ENCODE measurements around the gene TLCD1. TPM values are rescaled to one million over a fixed set of nuclear protein-coding genes. Genes with fewer than 3 reads are reported as not detected.

TLCD1 gene
- total RNA-seq, 2 donors from 2014 or later: 5.3 to 19.6 TPM

DNA sequence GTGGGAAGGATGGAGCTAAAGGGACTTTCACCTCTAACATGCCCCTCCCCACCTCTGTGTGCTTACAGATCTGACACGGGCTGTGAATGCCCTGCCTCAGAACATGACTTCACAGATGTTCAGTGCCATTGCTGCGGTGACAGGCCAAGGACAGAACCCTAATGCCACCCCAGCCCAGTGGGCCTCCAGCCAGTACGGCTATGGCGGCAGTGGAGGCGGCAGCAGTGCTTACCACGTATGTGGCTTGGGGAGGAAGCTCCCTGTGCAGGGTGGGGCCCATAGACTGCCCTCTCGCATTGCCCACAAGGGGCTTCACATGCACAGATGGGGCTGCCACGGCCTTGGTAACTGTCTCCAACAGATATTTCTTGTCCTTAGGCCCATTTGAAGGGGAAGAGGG lies 25.8 kb downstream of the TLCD1 start:
- 88% methylated on average over 8 of the region's 8 CpGs for WGBS
- H3K9me3 ChIP-seq: no peaks in the 10 kb centered on the region
- peaks cover 41 to 42% of the 10 kb centered on the region in 2 donors for H3K36me3 ChIP-seq
- H3K4me3 ChIP-seq: no peak overlapping the region
- no peaks in the 10 kb centered on the region for H3K27me3 ChIP-seq (replicated peaks; ENCODE audit: insufficient read depth)
- TF ChIP-seq POLR2A (IDR thresholded peaks at IDR 0.05) (no peak), POLR2AphosphoS5 (IDR thresholded peaks at IDR 0.05) (no peak)
- TF ChIP-seq, protein P1, sequence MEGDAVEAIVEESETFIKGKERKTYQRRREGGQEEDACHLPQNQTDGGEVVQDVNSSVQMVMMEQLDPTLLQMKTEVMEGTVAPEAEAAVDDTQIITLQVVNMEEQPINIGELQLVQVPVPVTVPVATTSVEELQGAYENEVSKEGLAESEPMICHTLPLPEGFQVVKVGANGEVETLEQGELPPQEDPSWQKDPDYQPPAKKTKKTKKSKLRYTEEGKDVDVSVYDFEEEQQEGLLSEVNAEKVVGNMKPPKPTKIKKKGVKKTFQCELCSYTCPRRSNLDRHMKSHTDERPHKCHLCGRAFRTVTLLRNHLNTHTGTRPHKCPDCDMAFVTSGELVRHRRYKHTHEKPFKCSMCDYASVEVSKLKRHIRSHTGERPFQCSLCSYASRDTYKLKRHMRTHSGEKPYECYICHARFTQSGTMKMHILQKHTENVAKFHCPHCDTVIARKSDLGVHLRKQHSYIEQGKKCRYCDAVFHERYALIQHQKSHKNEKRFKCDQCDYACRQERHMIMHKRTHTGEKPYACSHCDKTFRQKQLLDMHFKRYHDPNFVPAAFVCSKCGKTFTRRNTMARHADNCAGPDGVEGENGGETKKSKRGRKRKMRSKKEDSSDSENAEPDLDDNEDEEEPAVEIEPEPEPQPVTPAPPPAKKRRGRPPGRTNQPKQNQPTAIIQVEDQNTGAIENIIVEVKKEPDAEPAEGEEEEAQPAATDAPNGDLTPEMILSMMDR (IDR thresholded peaks at IDR 0.05): no peak
- intact Hi-C loops (cut with DNase I): no loop called here
- no peaks in the 10 kb centered on the region for H3K4me1 ChIP-seq (replicated peaks)
- DNase-seq (ENCODE audit: low spot score): no peak
- no peak overlapping the region for H3K27ac ChIP-seq

DNA sequence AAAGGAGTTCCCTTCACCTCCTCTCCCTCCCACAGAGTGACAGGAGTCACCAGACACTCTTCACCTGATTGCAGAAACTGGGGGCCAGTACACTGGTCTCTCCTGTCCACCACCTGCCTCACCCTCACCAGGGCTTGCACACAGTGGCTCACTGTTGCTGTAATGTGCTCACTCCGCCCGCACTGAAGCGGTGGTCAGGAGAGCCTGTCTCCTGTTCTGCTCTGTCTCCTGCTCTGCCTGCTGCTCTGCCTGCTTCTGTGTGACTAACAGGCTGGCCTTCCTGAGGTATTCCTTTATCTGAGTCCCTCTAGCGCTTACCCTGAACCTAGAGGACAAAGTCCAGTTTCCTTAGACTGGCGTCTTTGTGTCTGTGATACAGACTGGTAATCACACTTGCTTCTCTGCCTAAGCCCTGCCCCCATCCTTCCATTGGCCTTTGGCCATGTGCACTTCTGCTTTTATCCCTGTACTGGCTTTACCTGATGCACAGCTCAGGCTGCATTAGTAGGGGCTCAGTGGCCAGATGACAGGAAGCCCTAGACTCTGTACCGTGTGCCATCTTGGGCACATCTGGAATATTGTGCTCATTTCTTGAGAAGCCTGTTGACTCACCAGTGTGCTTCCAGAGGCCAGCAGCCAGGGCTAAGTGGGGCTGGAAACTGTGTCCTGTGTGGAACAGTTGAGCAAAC lies 27.6 kb downstream of the TLCD1 start:
- Histone ChIP-seq H3K27ac (no peak overlapping the region), H3K4me1 (replicated peaks) (no peaks in the 10 kb centered on the region), H3K9me3 (no peaks in the 10 kb centered on the region), H3K4me3 (no peak overlapping the region), H3K27me3 (replicated peaks; ENCODE audit: insufficient read depth) (no peaks in the 10 kb centered on the region), H3K36me3 (peaks cover 42 to 45% of the 10 kb centered on the region in 2 donors)
- intact Hi-C loops (cut with DNase I): no loop called here
- 79% methylated on average over 6 of the region's 6 CpGs for WGBS
- DNase-seq (ENCODE audit: low spot score): no peak
- TF ChIP-seq POLR2A (IDR thresholded peaks at IDR 0.05): no peak
- TF ChIP-seq, protein P1 (IDR thresholded peaks at IDR 0.05): no peak
- TF ChIP-seq POLR2AphosphoS5 (IDR thresholded peaks at IDR 0.05): no peak

DNA sequence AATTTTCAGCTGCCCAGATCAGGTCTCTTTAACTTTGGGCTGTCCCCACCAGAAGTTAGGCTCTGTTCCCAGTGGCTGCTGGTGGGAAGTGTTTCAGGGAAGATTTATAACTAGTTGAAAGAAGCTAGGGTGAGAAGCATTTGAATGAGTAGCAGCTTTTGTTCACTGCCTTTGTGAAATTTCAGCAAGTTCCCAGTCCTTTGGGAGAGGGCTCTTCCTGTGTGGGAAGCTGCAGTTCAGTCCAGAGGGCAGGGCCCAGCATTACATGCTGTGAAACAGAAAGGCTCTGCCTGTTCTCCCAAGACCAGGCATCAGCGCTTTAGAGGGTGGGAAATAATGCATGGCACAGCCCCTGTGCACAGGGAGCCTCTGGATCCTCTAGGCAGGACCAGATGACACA lies 32.2 kb downstream of the TLCD1 start:
- no peaks in the 10 kb centered on the region for H3K4me1 ChIP-seq (replicated peaks)
- H3K27me3 ChIP-seq (replicated peaks; ENCODE audit: insufficient read depth): no peaks in the 10 kb centered on the region
- H3K4me3 ChIP-seq: no peak overlapping the region
- H3K36me3 ChIP-seq: peaks cover 38 to 41% of the 10 kb centered on the region in 2 donors
- no peaks in the 10 kb centered on the region for H3K9me3 ChIP-seq
- TF ChIP-seq POLR2A (IDR thresholded peaks at IDR 0.05) (no peak), POLR2AphosphoS5 (IDR thresholded peaks at IDR 0.05) (no peak)
- TF ChIP-seq, protein P1 (IDR thresholded peaks at IDR 0.05): no peak
- DNase-seq (ENCODE audit: low spot score): no peak
- 88% methylated on average over 1 of the region's 1 CpG for WGBS
- no peak overlapping the region for H3K27ac ChIP-seq
- intact Hi-C loops (cut with DNase I): no loop called here

DNA sequence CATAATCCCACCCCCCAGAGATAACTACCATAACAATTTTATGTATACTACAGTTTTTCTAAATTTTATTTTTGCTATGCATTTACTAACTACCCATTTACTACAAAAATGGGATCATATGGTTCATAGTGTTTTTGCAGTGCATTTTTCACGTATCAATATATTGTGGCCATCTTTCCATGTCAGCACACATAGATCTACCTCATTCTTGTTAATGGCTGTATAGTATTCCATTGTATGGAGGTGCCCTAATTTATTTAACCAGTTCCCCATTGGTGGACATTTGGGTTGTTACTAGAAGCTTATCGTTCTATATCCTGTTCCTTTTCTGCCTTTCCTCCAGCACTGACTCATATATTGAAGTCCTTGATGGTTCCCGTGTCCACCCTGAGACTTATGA lies 37.0 kb downstream of the TLCD1 start:
- Histone ChIP-seq H3K9me3 (no peaks in the 10 kb centered on the region), H3K27ac (no peak overlapping the region), H3K4me1 (replicated peaks) (no peaks in the 10 kb centered on the region), H3K36me3 (peaks cover 33 to 46% of the 10 kb centered on the region in 2 donors), H3K27me3 (replicated peaks; ENCODE audit: insufficient read depth) (no peaks in the 10 kb centered on the region), H3K4me3 (no peak overlapping the region)
- intact Hi-C loops (cut with DNase I): loop anchor here (10.0 kb wide), 1 partner anchor 56 kb away; the partner anchor contains the start of gene TRAF4
- TF ChIP-seq, protein P1 (IDR thresholded peaks at IDR 0.05): no peak
- no peak for TF ChIP-seq POLR2AphosphoS5 (IDR thresholded peaks at IDR 0.05)
- no peak for TF ChIP-seq POLR2A (IDR thresholded peaks at IDR 0.05)
- DNase-seq (ENCODE audit: low spot score): no peak
- WGBS: 96% methylated on average over 3 of the region's 3 CpGs

DNA sequence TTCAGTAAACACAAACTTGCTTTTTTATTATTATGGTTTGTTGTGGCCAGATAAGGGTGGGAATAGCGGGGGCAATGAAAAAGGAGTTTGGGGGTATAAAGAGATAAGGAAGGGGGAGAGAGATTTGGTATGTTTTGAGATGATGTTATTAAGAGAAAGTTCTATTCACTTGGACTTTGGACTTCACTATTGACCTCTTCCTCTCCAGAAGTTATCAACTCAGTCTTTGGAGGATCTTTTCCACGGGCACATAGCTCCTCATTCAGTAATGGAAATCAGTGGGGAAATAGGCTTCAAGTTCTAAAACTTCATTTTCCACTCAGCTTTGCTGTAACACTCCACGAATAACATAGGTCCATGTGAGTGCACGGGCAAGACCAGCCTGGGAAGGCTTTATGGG lies 37.6 kb downstream of the TLCD1 start:
- TF ChIP-seq POLR2A (IDR thresholded peaks at IDR 0.05) (no peak), POLR2AphosphoS5 (IDR thresholded peaks at IDR 0.05) (no peak)
- TF ChIP-seq, protein P1 (IDR thresholded peaks at IDR 0.05): no peak
- Histone ChIP-seq H3K4me1 (replicated peaks) (no peaks in the 10 kb centered on the region), H3K36me3 (peaks cover 33 to 49% of the 10 kb centered on the region in 2 donors), H3K27ac (no peak overlapping the region), H3K4me3 (no peak overlapping the region), H3K27me3 (replicated peaks; ENCODE audit: insufficient read depth) (no peaks in the 10 kb centered on the region), H3K9me3 (no peaks in the 10 kb centered on the region)
- intact Hi-C loops (cut with DNase I): loop anchor here (10.0 kb wide), 1 partner anchor 56 kb away; the partner anchor contains the start of gene TRAF4
- WGBS: 92% methylated on average over 4 of the region's 4 CpGs
- DNase-seq (ENCODE audit: low spot score): no peak
